HepG2 (cell line): Measurements from ENCODE around the gene SLC35G2. TPM values are rescaled to one million over a fixed set of nuclear protein-coding genes. Genes with fewer than 3 reads are reported as not detected.
"Not testable (repeated sequence)": the region's sequence is repeated elsewhere in the genome, so short reads cannot be mapped to it uniquely, and the experiment has no call there.

Experiments
- ATAC-seq: fragments of 200-7000 bp; cut with Tn5 transposase; 3 replicates; pipeline ENCODE4 v1.9.1; 2020; ENCODE audit warnings: mild to moderate bottlenecking, moderate library complexity
- BruUV-seq: library from RNA; stranded (reverse); fragments of 400-500 nt; replicated peaks from 2 replicates; lab custom pipeline; 2021; lab: Mats Ljungman, UMichigan
- CTCF ChIA-PET: fragments of 300-600 bp; formaldehyde crosslinking; extraction: SDS; loops from one replicate; lab custom pipeline; 2021; ENCODE audit warnings: low total read pairs, inconsistent platforms, low intra/inter-chr PET ratio; lab: Yijun Ruan, JAX
- POLR2A ChIA-PET: fragments of 350-600 bp; sonication (Branson Sonifier 250); formaldehyde crosslinking; loops from one replicate; lab custom pipeline; 2020; ENCODE audit warnings: antibody characterized with exemption, inconsistent platforms; lab: Yijun Ruan, JAX
- DNase-seq: peaks from one replicate; pipeline ENCODE4 v3.0.0-alpha.2; 2015; ENCODE audit warnings: low spot score
- FAIRE-seq: peaks from 3 replicates; lab custom pipeline; 2011; peaks lifted over from hg19 to GRCh38; lab: Jason Lieb, UNC
- H2AFZ ChIP-seq: one replicate; pipeline ENCODE4 v1.6.1; 2011; ENCODE audit warnings: low read length, inconsistent platforms
- H3K27ac ChIP-seq: fragments of 300-600 bp; 3 replicates; pipeline ENCODE4 v1.8.0; 2011; ENCODE audit warnings: mixed run types, mild to moderate bottlenecking, mixed read lengths, low read length, inconsistent platforms; ENCODE audit not compliant: insufficient read depth; ENCODE audit errors: extremely low read length
- H3K27me3 ChIP-seq, 2 experiments: fragments of 200-600 bp in 1 of 2; 2 replicates in 1 of 2; 3 replicates in 1 of 2; pipeline versions ENCODE4 v1.6.0 to v1.8.0; 2011; ENCODE audit warnings: low read length in 2 of 2, mild to moderate bottlenecking in 2 of 2, moderate library complexity in 2 of 2, inconsistent platforms in 1 of 2; ENCODE audit not compliant: insufficient read depth in 2 of 2, control insufficient read depth in 1 of 2
- H3K36me3 ChIP-seq, 2 experiments: fragments of 200-600 bp in 1 of 2; replicated peaks in 1 of 2; 2 replicates in 1 of 2; 3 replicates in 1 of 2; pipeline versions ENCODE4 v1.5.1 to v1.8.0; 2011; ENCODE audit warnings: low read length in 2 of 2, inconsistent platforms in 1 of 2; ENCODE audit not compliant: insufficient read depth in 2 of 2, control insufficient read depth in 1 of 2
- H3K4me1 ChIP-seq: 2 replicates; pipeline ENCODE4 v1.5.1; 2012; ENCODE audit warnings: low read length, inconsistent platforms; ENCODE audit not compliant: insufficient read depth
- H3K4me2 ChIP-seq: 2 replicates; pipeline ENCODE4 v1.6.0; 2011; ENCODE audit warnings: low read depth, low read length, inconsistent platforms
- H3K4me3 ChIP-seq, 3 experiments: fragments of 200-600 bp in 1 of 3; sonication (generic), shearing (Covaris generic) in 1 of 3; replicated peaks in 1 of 3; 2 replicates each; pipeline ENCODE4 v1.5.1; 2011 to 2016; ENCODE audit warnings: low read length in 3 of 3, inconsistent platforms in 2 of 3, low read depth in 2 of 3, mild to moderate bottlenecking in 2 of 3, control low read depth in 1 of 3, mixed read lengths in 1 of 3; ENCODE audit not compliant: insufficient read depth in 1 of 3
- H3K79me2 ChIP-seq: one replicate; pipeline ENCODE4 v1.6.1; 2011; ENCODE audit warnings: low read length, inconsistent platforms; ENCODE audit not compliant: insufficient read depth
- H3K9ac ChIP-seq: 2 replicates; pipeline ENCODE4 v1.6.0; 2011; ENCODE audit warnings: mild to moderate bottlenecking, low read depth, low read length, inconsistent platforms; ENCODE audit not compliant: insufficient read depth
- H3K9me3 ChIP-seq: 2 replicates; pipeline ENCODE4 v1.5.1; 2012; ENCODE audit warnings: mild to moderate bottlenecking, low read length
- H4K20me1 ChIP-seq: 2 replicates; pipeline ENCODE4 v1.6.0; 2011; ENCODE audit warnings: inconsistent platforms, mild to moderate bottlenecking, low read length, moderate library complexity; ENCODE audit not compliant: insufficient read depth
- PBX2 ChIP-seq: IDR thresholded peaks from 2 replicates; pipeline ENCODE4 v1.6.1; 2016; ENCODE audit warnings: control low read depth
- SRSF1 ChIP-seq: fragments of 200-400 bp; formaldehyde crosslinking; optimal IDR thresholded peaks from 2 replicates; pipeline ENCODE3; 2017; ENCODE audit warnings: mild to moderate bottlenecking, low read depth, low read length, moderate library complexity
- ZBTB33 ChIP-seq: sonication (generic); formaldehyde crosslinking; IDR thresholded peaks from 2 replicates; pipeline ENCODE4 v1.4.0; 2020; ENCODE audit warnings: missing genetic modification reagents
- ZNF12 ChIP-seq: sonication (generic); formaldehyde crosslinking; IDR thresholded peaks from 2 replicates; pipeline ENCODE4 v1.5.0; 2020; ENCODE audit warnings: missing genetic modification reagents
- ZNF280D ChIP-seq: sonication (generic); formaldehyde crosslinking; IDR thresholded peaks from 2 replicates; pipeline ENCODE4 v1.5.1; 2020; ENCODE audit warnings: mild to moderate bottlenecking, missing genetic modification reagents
- ZNF782 ChIP-seq: sonication (generic); formaldehyde crosslinking; IDR thresholded peaks from 2 replicates; pipeline ENCODE4 v1.4.0; 2020; ENCODE audit warnings: missing genetic modification reagents, mild to moderate bottlenecking, borderline replicate concordance
- WGBS: methylation state at CpG from one replicate; pipeline ENCODE4 v1.1.6; 2017; ENCODE audit warnings: low lambda C conversion rate; 5-methylcytosine and 5-hydroxymethylcytosine counted together
- in situ Hi-C: cut with HindIII; loops from 2 replicates; pipeline ENCODE4 v1.10.0; 2017; ENCODE audit warnings: low pct_unique_long_range_greater_than_20kb; ENCODE audit not compliant: extremely low pct_ligation_motif_present
- intact Hi-C: fragments of 100-400 bp; cut with micrococcal nuclease; formaldehyde crosslinking; loops from one replicate; pipeline ENCODE4 v1.10.0; 2022; ENCODE audit not compliant: unreplicated experiment
- polyA plus RNA-seq, 8 experiments: library from polyadenylated mRNA; depleted of rRNA in 3 of 8; stranded (reverse) in 7 of 8; unstranded in 1 of 8; fragments of >200 nt; fragmentation: Illumina TruSeq in 4 of 8; extraction: Trizol in 4 of 8; gene quantifications; 2 replicates each; pipeline versions ENCODE4 v1.2.1 to v1.2.3, GENCODE V29; 2011 to 2016; ENCODE audit warnings: low read depth in 4 of 8, missing spikeins in 1 of 8, mixed read lengths in 1 of 8; ENCODE audit not compliant: insufficient read depth in 1 of 8
- total RNA-seq, 5 experiments: library from RNA; depleted of rRNA; stranded (reverse); fragments of >200 nt; fragmentation: Illumina TruSeq; extraction: Trizol; gene quantifications; 2 replicates each; pipeline ENCODE4 v1.2.3, GENCODE V29; 2016; ENCODE audit warnings: low read depth in 1 of 5

The SLC35G2 gene
- total and polyA plus RNA-seq, 2 of the 13 experiments (the other 11 are each of a cell fraction or from before 2014, with no cell fraction given): 7.6 to 10.3 TPM

- no peak for TF ChIP-seq ZNF280D (CRISPR knock-in tag)
- TF ChIP-seq PBX2 (CRISPR knock-in tag): no peak
- no peak for TF ChIP-seq ZNF782 (CRISPR knock-in tag)
- TF ChIP-seq ZNF12: no peak
Observed at GRCh38 chr3:136898954-136899353, 80.0 kb downstream of the SLC35G2 start (continued).

GRCh38 chr3:136899622-136900158 lies 80.8 kb downstream of the SLC35G2 start:
- in situ Hi-C loops: no loop called here
- ATAC-seq (no peak), FAIRE-seq (no peak), DNase-seq (no peak)
- H3K9me3 ChIP-seq: peaks cover 13% of the 10 kb centered on the region
- H3K9ac ChIP-seq: no peak overlapping the region
- H3K4me1 ChIP-seq: peaks cover 11% of the 10 kb centered on the region
- no peak overlapping the region for H3K4me3 ChIP-seq
- intact Hi-C loops: no loop called here
- BruUV-seq: no TSS peak
- H3K4me2 ChIP-seq: no peak overlapping the region
- no peak overlapping the region for H2AFZ ChIP-seq
- POLR2A ChIA-PET: no interaction called here
- H3K27me3 ChIP-seq: no peaks in the 10 kb centered on the region
- H3K79me2 ChIP-seq: peaks cover 77% of the 10 kb centered on the region
- no peaks in the 10 kb centered on the region; a peak in 1 of 5 replicates for H3K36me3 ChIP-seq
- 84% methylated on average over 2 of the region's 2 CpGs for WGBS
- CTCF ChIA-PET: no interaction called here
- H4K20me1 ChIP-seq: no peaks in the 10 kb centered on the region
- no peak for TF ChIP-seq SRSF1
- 0 out of 2 replicates have a peak, but pooled peaks have one; percentile 34 for TF ChIP-seq ZBTB33 (CRISPR knock-in tag)
- no peak overlapping the region for H3K27ac ChIP-seq

GRCh38 chr3:136900694-136901093 lies 81.8 kb downstream of the SLC35G2 start:
- FAIRE-seq, H4K20me1 ChIP-seq, H3K27ac ChIP-seq, in situ Hi-C loops, POLR2A ChIA-PET, intact Hi-C loops, H3K9ac ChIP-seq, CTCF ChIA-PET, BruUV-seq, H3K36me3 ChIP-seq, H2AFZ ChIP-seq, ATAC-seq, DNase-seq, H3K4me2 ChIP-seq, H3K4me3 ChIP-seq, H3K27me3 ChIP-seq: not testable (repeated sequence)
- H3K79me2 ChIP-seq: peaks cover 81% of the 10 kb centered on the region
- 100% methylated on average over 1 of the region's 1 CpG for WGBS
- peaks cover 13% of the 10 kb centered on the region for H3K9me3 ChIP-seq
- H3K4me1 ChIP-seq: peaks cover 11% of the 10 kb centered on the region
